Neuronal stem cell (in vitro differentiated cells): Measurements from ENCODE around the gene RBKS.
"Not testable (repeated sequence)": the region's sequence is repeated elsewhere in the genome, so short reads cannot be mapped to it uniquely, and the experiment has no call there.

Experiments
- DNase-seq: peaks from one replicate; pipeline ENCODE4 v3.0.0-alpha.2; 2013; ENCODE audit warnings: low spot score
- H2AFZ ChIP-seq: one replicate; pipeline ENCODE4 v1.6.1; 2013; ENCODE audit warnings: mild to moderate bottlenecking, low read length, inconsistent platforms
- H2AK5ac ChIP-seq: 2 replicates; pipeline ENCODE4 v1.6.1; 2013; ENCODE audit warnings: low read depth, mild to moderate bottlenecking, inconsistent platforms, low read length, moderate library complexity, mixed read lengths
- H2BK120ac ChIP-seq: 2 replicates; pipeline ENCODE4 v1.6.1; 2013; ENCODE audit warnings: low read depth, mild to moderate bottlenecking, inconsistent platforms, low read length, moderate library complexity, mixed read lengths
- H2BK12ac ChIP-seq: one replicate; pipeline ENCODE4 v1.6.1; 2013; ENCODE audit warnings: low read length, inconsistent platforms
- H2BK15ac ChIP-seq: 2 replicates; pipeline ENCODE4 v1.6.1; 2013; ENCODE audit warnings: mild to moderate bottlenecking, low read length, inconsistent platforms, mixed read lengths
- H2BK5ac ChIP-seq: one replicate; pipeline ENCODE4 v1.6.1; 2013; ENCODE audit warnings: inconsistent platforms, mild to moderate bottlenecking, low read length, moderate library complexity
- H3K14ac ChIP-seq: one replicate; pipeline ENCODE4 v1.6.1; 2013; ENCODE audit warnings: low read length, inconsistent platforms
- H3K18ac ChIP-seq: 2 replicates; pipeline ENCODE4 v1.6.1; 2013; ENCODE audit warnings: low read length, inconsistent platforms
- H3K23ac ChIP-seq: 2 replicates; pipeline ENCODE4 v1.6.1; 2013; ENCODE audit warnings: low read depth, mild to moderate bottlenecking, mixed read lengths, low read length, inconsistent platforms; ENCODE audit not compliant: poor library complexity
- H3K27ac ChIP-seq: replicated peaks from 3 replicates; pipeline ENCODE4 v1.5.1; 2013; ENCODE audit warnings: low read length, inconsistent platforms
- H3K27me3 ChIP-seq, 3 experiments: 2 replicates each; pipeline ENCODE4 v1.6.1; 2013; ENCODE audit warnings: low read length in 3 of 3, mild to moderate bottlenecking in 2 of 3, inconsistent platforms in 1 of 3, low read depth in 1 of 3, mixed read lengths in 1 of 3, moderate library complexity in 1 of 3; ENCODE audit not compliant: control insufficient read depth in 3 of 3, insufficient read depth in 3 of 3
- H3K36me3 ChIP-seq, 2 donors: replicated peaks in 1 of 2; 2 replicates each; pipeline ENCODE4 v1.6.1; 2013; ENCODE audit warnings: low read length in 2 of 2; ENCODE audit not compliant: control insufficient read depth in 2 of 2, insufficient read depth in 2 of 2
- H3K4ac ChIP-seq: 2 replicates; pipeline ENCODE4 v1.6.1; 2013; ENCODE audit warnings: inconsistent platforms, mild to moderate bottlenecking, low read length, moderate library complexity
- H3K4me1 ChIP-seq, 2 donors: 1 replicate in 1 of 2; 2 replicates in 1 of 2; pipeline ENCODE4 v1.6.1; 2013; ENCODE audit warnings: low read length in 2 of 2, low read depth in 1 of 2; ENCODE audit not compliant: control insufficient read depth in 2 of 2, insufficient read depth in 1 of 2
- H3K4me2 ChIP-seq: one replicate; pipeline ENCODE4 v1.6.1; 2013; ENCODE audit warnings: mild to moderate bottlenecking, low read length, inconsistent platforms; ENCODE audit not compliant: insufficient read depth, poor library complexity, severe bottlenecking
- H3K4me3 ChIP-seq, 2 donors: 2 replicates each; pipeline ENCODE4 v1.5.1; 2013; ENCODE audit warnings: low read length in 2 of 2, mild to moderate bottlenecking in 2 of 2, inconsistent platforms in 1 of 2, moderate library complexity in 1 of 2
- H3K79me1 ChIP-seq: one replicate; pipeline ENCODE4 v1.6.1; 2013; ENCODE audit warnings: low read depth, mild to moderate bottlenecking, inconsistent platforms, low read length, moderate library complexity
- H3K9ac ChIP-seq: one replicate; pipeline ENCODE4 v1.6.1; 2013; ENCODE audit warnings: mild to moderate bottlenecking, low read depth, low read length, inconsistent platforms; ENCODE audit not compliant: poor library complexity
- H3K9me3 ChIP-seq, 2 donors: replicated peaks in 1 of 2; 2 replicates each; pipeline versions ENCODE3 to v1.6.1; 2013; ENCODE audit warnings: low read length in 2 of 2, mild to moderate bottlenecking in 2 of 2, inconsistent platforms in 1 of 2, low read depth in 1 of 2, mixed read lengths in 1 of 2, moderate library complexity in 1 of 2; ENCODE audit not compliant: control insufficient read depth in 2 of 2, insufficient read depth in 1 of 2
- H4K8ac ChIP-seq: one replicate; pipeline ENCODE4 v1.6.1; 2013; ENCODE audit warnings: low read depth, mild to moderate bottlenecking, inconsistent platforms, low read length, moderate library complexity
- H4K91ac ChIP-seq: one replicate; pipeline ENCODE4 v1.6.1; 2013; ENCODE audit warnings: low read length, low read depth, mild to moderate bottlenecking, inconsistent platforms; ENCODE audit not compliant: poor library complexity
- WGBS, 2 donors: extraction: QIAGEN DNeasy Blood & Tissue Kit; methylation state at CpG; one replicate each; pipeline ENCODE4 v1.1.7; 2013; ENCODE audit warnings: missing lambda C conversion rate in 2 of 2, mixed read lengths in 1 of 2; ENCODE audit not compliant: insufficient read length in 2 of 2, insufficient replicate concordance in 1 of 2; ENCODE audit errors: extremely low coverage in 2 of 2; 5-methylcytosine and 5-hydroxymethylcytosine counted together

The RBKS gene

DNA sequence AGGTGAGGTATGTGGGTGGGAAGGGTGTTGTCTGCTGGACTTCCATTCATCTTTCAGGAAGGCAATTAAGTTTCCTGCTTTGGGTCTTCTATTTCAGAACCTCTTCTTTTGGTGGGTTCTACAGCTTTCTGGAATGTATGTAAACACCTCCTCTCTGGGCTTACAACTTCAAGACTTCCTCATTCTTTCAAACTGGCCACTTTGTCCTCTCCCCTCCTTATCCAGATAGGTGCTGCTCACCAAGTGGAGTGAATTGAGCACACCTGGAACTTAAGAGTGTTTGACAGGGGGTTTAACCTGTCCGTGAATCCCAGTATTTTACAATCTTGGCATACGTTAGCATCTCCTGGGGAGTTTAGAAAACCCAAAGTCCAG lies 123.9 kb downstream of the RBKS start:
- Histone ChIP-seq H2BK120ac (no peak overlapping the region), H2AFZ (no peak overlapping the region), H3K4ac (no peak overlapping the region), H3K4me1 (peaks cover 2 to 3% of the 10 kb centered on the region in 2 donors), H3K23ac (no peak overlapping the region), H3K9me3 (no peaks in the 10 kb centered on the region), H3K18ac (no peak overlapping the region), H3K4me2 (no peak overlapping the region), H4K8ac (no peak overlapping the region), H3K36me3 (no peaks in the 10 kb centered on the region), H2BK5ac (no peak overlapping the region), H3K79me1 (no peaks in the 10 kb centered on the region), H3K9ac (no peak overlapping the region), H4K91ac (no peak overlapping the region), H3K27ac (no peak overlapping the region), H2BK12ac (no peak overlapping the region), H3K27me3 (peaks cover 0 to 31% (median 0%) of the 10 kb centered on the region in 3 experiments), H3K14ac (no peak overlapping the region), H2BK15ac (no peak overlapping the region), H2AK5ac (no peak overlapping the region), H3K4me3 (no peak overlapping the region)
- WGBS, 2 donors: no CpG with 5 or more reads among the region's 2 CpGs
- no peak for DNase-seq

DNA sequence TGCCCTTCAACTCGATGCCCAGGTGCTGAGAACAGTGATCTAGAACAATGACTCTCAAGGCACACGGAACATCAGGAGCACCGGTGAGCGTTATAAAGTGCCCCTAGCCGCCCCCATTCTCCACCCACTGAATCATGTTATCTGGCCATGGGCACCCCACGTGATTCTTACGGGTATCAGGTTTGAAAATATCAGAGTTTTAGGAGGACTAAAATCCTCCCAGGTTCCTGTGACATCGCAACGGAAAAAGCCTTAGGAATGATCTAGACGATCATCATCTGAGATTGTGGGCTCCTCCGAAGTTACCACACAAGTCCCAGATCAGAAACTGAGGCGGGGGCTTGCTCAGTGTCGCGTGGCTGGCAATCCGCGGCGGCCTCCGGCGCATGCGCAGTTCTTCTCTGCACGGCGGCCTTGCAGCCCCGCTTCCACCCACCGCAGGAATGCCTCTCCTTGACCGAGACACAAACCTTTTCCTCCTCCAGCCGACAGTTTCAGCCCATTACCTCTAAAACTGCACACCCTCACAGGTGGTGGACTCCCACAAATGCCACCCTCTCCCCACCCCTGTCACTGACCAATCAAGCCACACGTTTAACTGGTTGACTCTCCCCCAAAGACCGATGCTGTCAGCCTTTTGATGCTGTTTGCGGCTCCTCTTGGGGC lies 124.4 kb downstream of the RBKS start:
- Histone ChIP-seq H3K4me1 (no peaks in the 10 kb centered on the region), H3K18ac (no peak overlapping the region), H3K27ac (no peak overlapping the region), H2AK5ac (no peak overlapping the region), H3K4me3 (no peak overlapping the region), H3K79me1 (no peaks in the 10 kb centered on the region), H3K27me3 (peaks cover 0 to 33% (median 0%) of the 10 kb centered on the region in 3 experiments), H3K9ac (no peak overlapping the region), H2BK5ac (no peak overlapping the region), H2BK15ac (no peak overlapping the region), H3K4ac (no peak overlapping the region), H4K91ac (no peak overlapping the region), H3K36me3 (no peaks in the 10 kb centered on the region), H2BK12ac (no peak overlapping the region), H3K14ac (no peak overlapping the region), H4K8ac (no peak overlapping the region), H2AFZ (no peak overlapping the region), H3K23ac (no peak overlapping the region), H2BK120ac (no peak overlapping the region), H3K9me3 (no peaks in the 10 kb centered on the region), H3K4me2 (no peak overlapping the region)
- WGBS, 2 donors: no CpG with 5 or more reads among the region's 29 CpGs
- DNase-seq: no peak

DNA sequence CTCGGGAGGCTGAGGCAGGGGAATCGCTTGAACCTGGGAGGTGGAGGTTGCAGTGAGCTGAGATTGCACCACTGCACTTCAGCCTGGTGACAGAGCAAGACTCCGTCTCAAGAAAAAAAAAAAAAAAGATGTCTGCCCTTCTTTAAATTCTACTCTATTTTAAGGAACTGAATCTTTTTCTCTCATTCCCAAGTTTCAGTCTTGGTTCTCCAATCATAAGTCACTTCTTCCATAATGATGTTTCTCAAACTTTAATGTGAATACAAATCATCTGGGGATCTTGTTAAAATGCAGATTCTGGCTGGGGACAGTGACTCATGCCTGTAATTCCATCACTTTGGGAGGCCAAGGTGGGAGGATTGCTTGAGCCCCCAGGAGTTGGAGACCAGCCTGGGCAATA lies 125.7 kb downstream of the RBKS start:
- not testable (repeated sequence) for DNase-seq, H4K8ac ChIP-seq, H4K91ac ChIP-seq, H3K36me3 ChIP-seq, H3K79me1 ChIP-seq, H3K14ac ChIP-seq, H2AK5ac ChIP-seq, H3K27ac ChIP-seq, H2BK120ac ChIP-seq, H3K9me3 ChIP-seq, H3K9ac ChIP-seq, H2BK15ac ChIP-seq, H2AFZ ChIP-seq, H3K4me2 ChIP-seq, H3K4me3 ChIP-seq, H2BK5ac ChIP-seq, H3K23ac ChIP-seq, H2BK12ac ChIP-seq, H3K4ac ChIP-seq, H3K4me1 ChIP-seq, H3K18ac ChIP-seq
- peaks cover 0 to 33% (median 0%) of the 10 kb centered on the region in 3 experiments for H3K27me3 ChIP-seq
- WGBS, 2 donors: no CpG with 5 or more reads among the region's 3 CpGs

DNA sequence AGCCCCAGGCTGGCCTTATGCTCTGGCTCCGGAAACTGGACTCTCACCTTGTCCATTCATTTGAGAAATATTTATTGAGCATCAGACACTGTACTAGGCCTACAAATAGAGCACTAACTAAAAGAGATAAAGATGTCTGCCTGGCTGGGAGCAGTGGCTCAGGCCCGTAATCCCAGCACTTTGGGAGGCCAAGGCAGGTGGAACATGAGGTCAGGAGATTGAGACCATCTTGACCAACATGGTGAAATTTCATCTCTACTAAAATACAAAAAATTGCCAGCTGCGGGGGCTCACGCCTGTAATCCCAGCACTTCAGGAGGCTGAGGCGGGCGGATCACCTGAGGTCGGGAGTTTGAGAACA lies 126.3 kb downstream of the RBKS start:
- peaks cover 0 to 33% (median 0%) of the 10 kb centered on the region in 3 experiments for H3K27me3 ChIP-seq
- H3K79me1 ChIP-seq: no peaks in the 10 kb centered on the region
- no peak overlapping the region for H3K27ac ChIP-seq
- no peaks in the 10 kb centered on the region for H3K9me3 ChIP-seq
- no peak overlapping the region for H4K91ac ChIP-seq
- no peak overlapping the region for H2BK120ac ChIP-seq
- no peak overlapping the region for H2BK5ac ChIP-seq
- no peak overlapping the region for H2AK5ac ChIP-seq
- H3K4ac ChIP-seq: no peak overlapping the region
- no peak overlapping the region for H4K8ac ChIP-seq
- no peak overlapping the region for H2BK12ac ChIP-seq
- H2BK15ac ChIP-seq: no peak overlapping the region
- no peak for DNase-seq
- H3K23ac ChIP-seq: no peak overlapping the region
- no peak overlapping the region for H3K4me2 ChIP-seq
- no peaks in the 10 kb centered on the region for H3K36me3 ChIP-seq
- H2AFZ ChIP-seq: no peak overlapping the region
- no peak overlapping the region for H3K9ac ChIP-seq
- H3K4me3 ChIP-seq: no peak overlapping the region
- no CpG with 5 or more reads among the region's 7 CpGs for WGBS, 2 donors
- no peaks in the 10 kb centered on the region for H3K4me1 ChIP-seq
- no peak overlapping the region for H3K18ac ChIP-seq
- H3K14ac ChIP-seq: no peak overlapping the region
